HepG2 (cell line): ENCODE data around the gene CFAP90. TPM values are rescaled to one million over a fixed set of nuclear protein-coding genes. Genes with fewer than 3 reads are reported as not detected.

ENCODE experiments used
- ATAC-seq: fragments of 200-7000 bp; cut with Tn5 transposase; 3 replicates; pipeline ENCODE4 v1.9.1; 2020; ENCODE audit warnings: mild to moderate bottlenecking, moderate library complexity
- BruUV-seq: library from RNA; stranded (reverse); fragments of 400-500 nt; replicated peaks from 2 replicates; lab custom pipeline; 2021; lab: Mats Ljungman, UMichigan
- CTCF ChIA-PET: fragments of 300-600 bp; formaldehyde crosslinking; extraction: SDS; loops from one replicate; lab custom pipeline; 2021; ENCODE audit warnings: low total read pairs, inconsistent platforms, low intra/inter-chr PET ratio; lab: Yijun Ruan, JAX
- POLR2A ChIA-PET: fragments of 350-600 bp; sonication (Branson Sonifier 250); formaldehyde crosslinking; loops from one replicate; lab custom pipeline; 2020; ENCODE audit warnings: antibody characterized with exemption, inconsistent platforms; lab: Yijun Ruan, JAX
- DNase-seq: peaks from one replicate; pipeline ENCODE4 v3.0.0-alpha.2; 2015; ENCODE audit warnings: low spot score
- FAIRE-seq: peaks from 3 replicates; lab custom pipeline; 2011; peaks lifted over from hg19 to GRCh38; lab: Jason Lieb, UNC
- H2AFZ ChIP-seq: one replicate; pipeline ENCODE4 v1.6.1; 2011; ENCODE audit warnings: low read length, inconsistent platforms
- H3K27ac ChIP-seq: fragments of 300-600 bp; 3 replicates; pipeline ENCODE4 v1.8.0; 2011; ENCODE audit warnings: mixed run types, mild to moderate bottlenecking, mixed read lengths, low read length, inconsistent platforms; ENCODE audit not compliant: insufficient read depth; ENCODE audit errors: extremely low read length
- H3K27me3 ChIP-seq, 2 experiments: fragments of 200-600 bp in 1 of 2; 2 replicates in 1 of 2; 3 replicates in 1 of 2; pipeline versions ENCODE4 v1.6.0 to v1.8.0; 2011; ENCODE audit warnings: low read length in 2 of 2, mild to moderate bottlenecking in 2 of 2, moderate library complexity in 2 of 2, inconsistent platforms in 1 of 2; ENCODE audit not compliant: insufficient read depth in 2 of 2, control insufficient read depth in 1 of 2
- H3K36me3 ChIP-seq, 2 experiments: fragments of 200-600 bp in 1 of 2; replicated peaks in 1 of 2; 2 replicates in 1 of 2; 3 replicates in 1 of 2; pipeline versions ENCODE4 v1.5.1 to v1.8.0; 2011; ENCODE audit warnings: low read length in 2 of 2, inconsistent platforms in 1 of 2; ENCODE audit not compliant: insufficient read depth in 2 of 2, control insufficient read depth in 1 of 2
- H3K4me1 ChIP-seq: 2 replicates; pipeline ENCODE4 v1.5.1; 2012; ENCODE audit warnings: low read length, inconsistent platforms; ENCODE audit not compliant: insufficient read depth
- H3K4me2 ChIP-seq: 2 replicates; pipeline ENCODE4 v1.6.0; 2011; ENCODE audit warnings: low read depth, low read length, inconsistent platforms
- H3K4me3 ChIP-seq, 3 experiments: fragments of 200-600 bp in 1 of 3; sonication (generic), shearing (Covaris generic) in 1 of 3; replicated peaks in 1 of 3; 2 replicates each; pipeline ENCODE4 v1.5.1; 2011 to 2016; ENCODE audit warnings: low read length in 3 of 3, inconsistent platforms in 2 of 3, low read depth in 2 of 3, mild to moderate bottlenecking in 2 of 3, control low read depth in 1 of 3, mixed read lengths in 1 of 3; ENCODE audit not compliant: insufficient read depth in 1 of 3
- H3K79me2 ChIP-seq: one replicate; pipeline ENCODE4 v1.6.1; 2011; ENCODE audit warnings: low read length, inconsistent platforms; ENCODE audit not compliant: insufficient read depth
- H3K9ac ChIP-seq: 2 replicates; pipeline ENCODE4 v1.6.0; 2011; ENCODE audit warnings: mild to moderate bottlenecking, low read depth, low read length, inconsistent platforms; ENCODE audit not compliant: insufficient read depth
- H3K9me3 ChIP-seq: 2 replicates; pipeline ENCODE4 v1.5.1; 2012; ENCODE audit warnings: mild to moderate bottlenecking, low read length
- H4K20me1 ChIP-seq: 2 replicates; pipeline ENCODE4 v1.6.0; 2011; ENCODE audit warnings: inconsistent platforms, mild to moderate bottlenecking, low read length, moderate library complexity; ENCODE audit not compliant: insufficient read depth
- CTCF ChIP-seq: sonication (generic); formaldehyde crosslinking; IDR thresholded peaks from 2 replicates; pipeline ENCODE4 v1.5.0; 2020; ENCODE audit warnings: mild to moderate bottlenecking, missing genetic modification reagents, moderate library complexity
- JUNB ChIP-seq: sonication (generic); formaldehyde crosslinking; IDR thresholded peaks from 2 replicates; pipeline ENCODE4 v1.8.0; 2022; ENCODE audit warnings: missing genetic modification reagents, mild to moderate bottlenecking, borderline replicate concordance
- MAFF ChIP-seq: IDR thresholded peaks from 2 replicates; pipeline ENCODE4 v1.6.1; 2011; ENCODE audit warnings: low read depth, low read length, improper control_type of control experiment
- NFIC ChIP-seq: IDR thresholded peaks from 2 replicates; pipeline ENCODE4 v1.6.1; 2012; ENCODE audit warnings: mild to moderate bottlenecking, low read length, inconsistent platforms
- SMC3 ChIP-seq: IDR thresholded peaks from 2 replicates; pipeline ENCODE4 v1.6.1; 2011; ENCODE audit warnings: low read length, improper control_type of control experiment
- STAG1 ChIP-seq: sonication (generic); formaldehyde crosslinking; IDR thresholded peaks from 2 replicates; pipeline ENCODE4 v1.4.0; 2020; ENCODE audit warnings: missing genetic modification reagents
- STAT6 ChIP-seq: sonication (generic); formaldehyde crosslinking; IDR thresholded peaks from 2 replicates; pipeline ENCODE4 v1.4.0; 2020; ENCODE audit warnings: missing genetic modification reagents, mild to moderate bottlenecking, borderline replicate concordance
- ZNF496 ChIP-seq: sonication (generic); formaldehyde crosslinking; IDR thresholded peaks from 2 replicates; pipeline ENCODE4 v1.8.1; 2023; ENCODE audit warnings: mild to moderate bottlenecking, moderate library complexity, missing genetic modification reagents; ENCODE audit not compliant: insufficient replicate concordance
- ZNF709 ChIP-seq: sonication (generic); formaldehyde crosslinking; IDR thresholded peaks from 2 replicates; pipeline ENCODE4 v1.5.0; 2020; ENCODE audit warnings: mild to moderate bottlenecking, missing genetic modification reagents
- WGBS: methylation state at CpG from one replicate; pipeline ENCODE4 v1.1.6; 2017; ENCODE audit warnings: low lambda C conversion rate; 5-methylcytosine and 5-hydroxymethylcytosine counted together
- in situ Hi-C: cut with HindIII; loops from 2 replicates; pipeline ENCODE4 v1.10.0; 2017; ENCODE audit warnings: low pct_unique_long_range_greater_than_20kb; ENCODE audit not compliant: extremely low pct_ligation_motif_present
- intact Hi-C: fragments of 100-400 bp; cut with micrococcal nuclease; formaldehyde crosslinking; loops from one replicate; pipeline ENCODE4 v1.10.0; 2022; ENCODE audit not compliant: unreplicated experiment
- polyA plus RNA-seq, 8 experiments: library from polyadenylated mRNA; depleted of rRNA in 3 of 8; stranded (reverse) in 7 of 8; unstranded in 1 of 8; fragments of >200 nt; fragmentation: Illumina TruSeq in 4 of 8; extraction: Trizol in 4 of 8; gene quantifications; 2 replicates each; pipeline versions ENCODE4 v1.2.1 to v1.2.3, GENCODE V29; 2011 to 2016; ENCODE audit warnings: low read depth in 4 of 8, missing spikeins in 1 of 8, mixed read lengths in 1 of 8; ENCODE audit not compliant: insufficient read depth in 1 of 8
- total RNA-seq, 5 experiments: library from RNA; depleted of rRNA; stranded (reverse); fragments of >200 nt; fragmentation: Illumina TruSeq; extraction: Trizol; gene quantifications; 2 replicates each; pipeline ENCODE4 v1.2.3, GENCODE V29; 2016; ENCODE audit warnings: low read depth in 1 of 5
- TF ChIP-seq, protein P1 (sequence below): sonication (generic); formaldehyde crosslinking; IDR thresholded peaks from 2 replicates; pipeline ENCODE4 v1.8.0; 2022; ENCODE audit warnings: low read depth, missing genetic modification reagents
- TF ChIP-seq, protein P2 (sequence below): sonication (generic); formaldehyde crosslinking; IDR thresholded peaks from 2 replicates; pipeline ENCODE4 v1.5.0; 2020; ENCODE audit warnings: mild to moderate bottlenecking, missing genetic modification reagents

Gene CFAP90
- total and polyA plus RNA-seq, 2 of the 13 experiments (the other 11 are each of a cell fraction or from before 2014, with no cell fraction given): 0.11 TPM; not detected in 1

DNA sequence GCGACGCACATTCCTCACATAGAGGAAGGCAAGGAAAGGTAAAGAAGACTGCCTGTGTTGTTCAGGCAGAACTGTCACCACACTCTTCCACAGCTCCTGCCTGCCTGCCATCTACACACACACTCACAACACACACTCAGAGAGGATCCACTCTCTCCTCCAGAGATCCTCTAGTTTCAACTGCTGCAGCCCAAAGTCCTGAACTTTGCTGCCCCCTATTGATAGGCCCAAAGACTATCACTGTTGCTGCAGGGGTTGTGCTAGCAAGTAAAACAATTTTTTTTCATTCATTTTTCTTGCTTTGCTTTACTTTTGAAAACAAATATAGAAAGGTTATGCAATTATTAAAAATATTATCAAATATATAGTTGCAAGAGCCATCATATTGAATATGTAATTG lies 5.9 kb upstream of the CFAP90 start:
- ChIA-PET POLR2A (no interaction called here), CTCF (no interaction called here)
- H3K4me3 ChIP-seq: no peak overlapping the region
- 96% methylated on average over 2 of the region's 2 CpGs for WGBS
- no peaks in the 10 kb centered on the region for H4K20me1 ChIP-seq
- no peaks in the 10 kb centered on the region for H3K79me2 ChIP-seq
- FAIRE-seq (no peak), DNase-seq (peak; percentile 38), ATAC-seq (peak; percentile 91)
- H3K9ac ChIP-seq: no peak overlapping the region
- no TSS peak for BruUV-seq
- H3K27me3 ChIP-seq: no peaks in the 10 kb centered on the region
- no peak overlapping the region for H2AFZ ChIP-seq
- no peak overlapping the region for H3K4me2 ChIP-seq
- intact Hi-C loops: loop anchor here (5.0 kb wide), 1 partner anchor 265 kb away; no protein-coding TSS in a partner anchor
- peaks cover 5 to 16% of the 10 kb centered on the region in 2 experiments; a peak in 4 of 5 replicates for H3K36me3 ChIP-seq
- H3K4me1 ChIP-seq: peaks cover 8% of the 10 kb centered on the region
- no peaks in the 10 kb centered on the region for H3K9me3 ChIP-seq
- in situ Hi-C loops: no loop called here
- TF ChIP-seq ZNF709 (no peak), STAG1 (CRISPR knock-in tag) (peak; percentile 65), JUNB (no peak), MAFF (no peak), SMC3 (peak; percentile 43; the same call in 1 of the 2 replicates), NFIC (no peak), CTCF (peak; percentile 81)
- no peak overlapping the region for H3K27ac ChIP-seq

DNA sequence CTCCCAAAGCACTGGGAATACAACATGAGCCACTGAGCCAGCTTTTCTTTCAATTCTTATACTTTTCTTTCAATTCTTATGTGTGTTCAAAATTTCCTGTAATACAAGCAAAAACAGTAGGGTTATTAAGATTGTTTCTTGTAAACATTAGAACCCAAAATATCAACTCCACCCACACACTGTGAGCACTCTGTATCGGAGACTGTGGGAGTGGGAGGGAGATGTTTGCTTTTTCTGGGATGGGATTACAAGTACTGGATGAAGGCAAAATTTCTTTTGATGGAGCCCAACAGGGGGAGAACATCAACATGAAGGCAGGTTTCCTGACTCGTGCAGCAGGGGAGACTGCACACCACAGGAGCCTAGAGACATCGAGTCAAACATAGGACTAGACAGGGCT lies 4.7 kb upstream of the CFAP90 start:
- BruUV-seq: no TSS peak
- FAIRE-seq (no peak), ATAC-seq (no peak), DNase-seq (no peak)
- Histone ChIP-seq H3K4me2 (no peak overlapping the region), H4K20me1 (no peaks in the 10 kb centered on the region), H3K9me3 (no peaks in the 10 kb centered on the region), H3K4me1 (peaks cover 16% of the 10 kb centered on the region), H3K4me3 (no peak overlapping the region), H3K79me2 (no peaks in the 10 kb centered on the region), H3K27me3 (no peaks in the 10 kb centered on the region), H3K36me3 (peaks cover 4 to 7% of the 10 kb centered on the region in 2 experiments; a peak in 3 of 5 replicates), H3K27ac (no peak overlapping the region), H2AFZ (no peak overlapping the region), H3K9ac (no peak overlapping the region)
- in situ Hi-C loops (no loop called here), intact Hi-C loops (loop anchor here (5.0 kb wide), 1 partner anchor 263 kb away; no protein-coding TSS in a partner anchor)
- WGBS: 23% methylated on average over 3 of the region's 3 CpGs
- ChIA-PET CTCF (no interaction called here), POLR2A (no interaction called here)
- TF ChIP-seq ZNF496 (no peak), STAT6 (CRISPR knock-in tag) (no peak)
- TF ChIP-seq, protein P1, sequence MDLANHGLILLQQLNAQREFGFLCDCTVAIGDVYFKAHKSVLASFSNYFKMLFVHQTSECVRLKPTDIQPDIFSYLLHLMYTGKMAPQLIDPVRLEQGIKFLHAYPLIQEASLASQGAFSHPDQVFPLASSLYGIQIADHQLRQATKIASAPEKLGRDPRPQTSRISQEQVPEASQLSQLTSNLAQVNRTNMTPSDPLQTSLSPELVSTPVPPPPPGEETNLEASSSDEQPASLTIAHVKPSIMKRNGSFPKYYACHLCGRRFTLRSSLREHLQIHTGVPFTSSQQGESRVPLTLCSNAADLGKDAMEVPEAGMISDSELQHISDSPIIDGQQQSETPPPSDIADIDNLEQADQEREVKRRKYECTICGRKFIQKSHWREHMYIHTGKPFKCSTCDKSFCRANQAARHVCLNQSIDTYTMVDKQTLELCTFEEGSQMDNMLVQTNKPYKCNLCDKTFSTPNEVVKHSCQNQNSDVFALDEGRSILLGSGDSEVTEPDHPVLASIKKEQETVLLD (CRISPR knock-in tag): no peak
- TF ChIP-seq, protein P2, sequence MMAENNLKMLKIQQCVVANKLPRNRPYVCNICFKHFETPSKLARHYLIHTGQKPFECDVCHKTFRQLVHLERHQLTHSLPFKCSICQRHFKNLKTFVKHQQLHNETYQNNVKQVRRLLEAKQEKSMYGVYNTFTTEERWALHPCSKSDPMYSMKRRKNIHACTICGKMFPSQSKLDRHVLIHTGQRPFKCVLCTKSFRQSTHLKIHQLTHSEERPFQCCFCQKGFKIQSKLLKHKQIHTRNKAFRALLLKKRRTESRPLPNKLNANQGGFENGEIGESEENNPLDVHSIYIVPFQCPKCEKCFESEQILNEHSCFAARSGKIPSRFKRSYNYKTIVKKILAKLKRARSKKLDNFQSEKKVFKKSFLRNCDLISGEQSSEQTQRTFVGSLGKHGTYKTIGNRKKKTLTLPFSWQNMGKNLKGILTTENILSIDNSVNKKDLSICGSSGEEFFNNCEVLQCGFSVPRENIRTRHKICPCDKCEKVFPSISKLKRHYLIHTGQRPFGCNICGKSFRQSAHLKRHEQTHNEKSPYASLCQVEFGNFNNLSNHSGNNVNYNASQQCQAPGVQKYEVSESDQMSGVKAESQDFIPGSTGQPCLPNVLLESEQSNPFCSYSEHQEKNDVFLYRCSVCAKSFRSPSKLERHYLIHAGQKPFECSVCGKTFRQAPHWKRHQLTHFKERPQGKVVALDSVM: no peak
